Ascending aorta (tissue), 2 donors: Measurements from ENCODE around the gene FAM53B. TPM values are rescaled to one million over a fixed set of nuclear protein-coding genes. Genes with fewer than 3 reads are reported as not detected.

Source experiments
- DNase-seq, 2 donors: peaks; one replicate each; pipeline ENCODE4 v3.0.0-alpha.2; 2019; ENCODE audit warnings: low spot score in 2 of 2
- H3K27ac ChIP-seq, 2 donors: fragments of 200-600 bp; sonication (generic); one replicate each; pipeline ENCODE4 v1.5.1; 2016 to 2017; ENCODE audit warnings: mild to moderate bottlenecking in 1 of 2
- H3K27me3 ChIP-seq: fragments of 200-600 bp; sonication (generic); one replicate; pipeline ENCODE4 v1.5.1; 2017
- H3K36me3 ChIP-seq, 2 donors: fragments of 200-600 bp; sonication (generic); one replicate each; pipeline ENCODE4 v1.5.1; 2016
- H3K4me1 ChIP-seq, 2 donors: fragments of 200-600 bp; sonication (generic); one replicate each; pipeline ENCODE4 v1.5.1; 2016 to 2017; ENCODE audit warnings: mild to moderate bottlenecking in 1 of 2
- H3K4me3 ChIP-seq, 2 donors: fragments of 200-600 bp; sonication (generic); one replicate each; pipeline ENCODE4 v1.5.1; 2016 to 2017; ENCODE audit warnings: mild to moderate bottlenecking in 1 of 2
- H3K9me3 ChIP-seq, 2 donors: fragments of 200-600 bp; sonication (generic); one replicate each; pipeline ENCODE4 v1.5.1; 2016
- CTCF ChIP-seq, 3 experiments: fragments of 200-600 bp in 2 of 3; fragments of 450-650 bp in 1 of 3; sonication (generic) in 2 of 3; IDR thresholded peaks; one replicate each; pipeline ENCODE4 v1.5.1; 2016 to 2019; ENCODE audit warnings: antibody characterized with exemption in 3 of 3, mild to moderate bottlenecking in 1 of 3, moderate library complexity in 1 of 3
- intact Hi-C: fragments of 100-400 bp; cut with DNase I; formaldehyde crosslinking; loops from one replicate; pipeline ENCODE4 v1.15.1; 2023
- total RNA-seq: library from RNA; depleted of rRNA; stranded (reverse); fragments of >200 nt; gene quantifications from one replicate; pipeline ENCODE4 v1.1.0, GENCODE V29; 2016

The FAM53B gene
- total RNA-seq, 1 donor from 2014 or later = 52.5 TPM

GRCh38 chr10:124712704-124713407 is 31.3 kb downstream of the FAM53B start:
- H3K27me3 ChIP-seq = no peaks in the 10 kb centered on the region
- intact Hi-C loops = no loop called here
- TF ChIP-seq CTCF (IDR thresholded peaks at IDR 0.05) = no peak
- no peaks in the 10 kb centered on the region for H3K36me3 ChIP-seq
- H3K27ac ChIP-seq = no peak overlapping the region
- H3K4me1 ChIP-seq = peaks cover 0 to 11% of the 10 kb centered on the region in 2 donors
- H3K4me3 ChIP-seq = no peak overlapping the region
- DNase-seq = no peak
- no peaks in the 10 kb centered on the region for H3K9me3 ChIP-seq

- no peak for TF ChIP-seq CTCF (IDR thresholded peaks at IDR 0.05)
- Histone ChIP-seq H3K4me1 (peaks cover 0 to 15% of the 10 kb centered on the region in 2 donors), H3K27me3 (no peaks in the 10 kb centered on the region), H3K4me3 (no peak overlapping the region), H3K27ac (no peak overlapping the region), H3K36me3 (no peaks in the 10 kb centered on the region), H3K9me3 (no peaks in the 10 kb centered on the region)
- intact Hi-C loops = no loop called here
- DNase-seq = no peak
Observed at GRCh38 chr10:124711145-124711544, 33.0 kb downstream of the FAM53B start.

- H3K27ac ChIP-seq = peak overlapping the region; percentile 11 to 15
- intact Hi-C loops = no loop called here
- H3K27me3 ChIP-seq = no peaks in the 10 kb centered on the region
- H3K4me3 ChIP-seq = no peak overlapping the region
- no peak for DNase-seq
- TF ChIP-seq CTCF (IDR thresholded peaks at IDR 0.05) = no peak
- H3K4me1 ChIP-seq = peaks cover 0 to 15% of the 10 kb centered on the region in 2 donors
- no peaks in the 10 kb centered on the region for H3K9me3 ChIP-seq
- no peaks in the 10 kb centered on the region for H3K36me3 ChIP-seq
Observed at GRCh38 chr10:124710266-124710881, 33.8 kb downstream of the FAM53B start.

- peak in 1 of 2 donors; percentile 76 for DNase-seq
- intact Hi-C loops = no loop called here
- TF ChIP-seq CTCF (IDR thresholded peaks at IDR 0.05) = no peak
- H3K4me1 ChIP-seq = peaks cover 0 to 15% of the 10 kb centered on the region in 2 donors
- peak overlapping the region; percentile 11 to 15 for H3K27ac ChIP-seq
- H3K4me3 ChIP-seq = no peak overlapping the region
- no peaks in the 10 kb centered on the region for H3K36me3 ChIP-seq
- no peaks in the 10 kb centered on the region for H3K9me3 ChIP-seq
- H3K27me3 ChIP-seq = no peaks in the 10 kb centered on the region
Observed at GRCh38 chr10:124709861-124710260, 34.3 kb downstream of the FAM53B start.

- Histone ChIP-seq H3K4me3 (no peak overlapping the region), H3K27me3 (no peaks in the 10 kb centered on the region), H3K4me1 (peaks cover 0 to 15% of the 10 kb centered on the region in 2 donors), H3K36me3 (no peaks in the 10 kb centered on the region), H3K27ac (peak overlapping the region; percentile 11 to 15), H3K9me3 (no peaks in the 10 kb centered on the region)
- TF ChIP-seq CTCF (IDR thresholded peaks at IDR 0.05) = no peak
- intact Hi-C loops = no loop called here
- no peak for DNase-seq
Observed at GRCh38 chr10:124708922-124709520, 35.2 kb downstream of the FAM53B start.
